HAP-1 (cell line): ENCODE measurements around the gene FARS2.

Experiments used
- DNase-seq, 2 experiments: peaks; one replicate each; pipeline ENCODE4 v3.0.0-alpha.2; 2016 to 2020; ENCODE audit warnings: low spot score in 2 of 2
- H3K27me3 ChIP-seq: fragments of 250-450 bp; sonication (Bioruptor Pico); 2 replicates; pipeline ENCODE4 v1.5.1; 2020; ENCODE audit warnings: low read depth, mild to moderate bottlenecking, moderate library complexity
- H3K36me3 ChIP-seq: fragments of 250-450 bp; sonication (Bioruptor Pico); replicated peaks from 2 replicates; pipeline ENCODE4 v1.5.1; 2020; ENCODE audit warnings: mild to moderate bottlenecking
- H3K4me1 ChIP-seq: fragments of 250-450 bp; sonication (Bioruptor Pico); 2 replicates; pipeline ENCODE4 v1.5.1; 2020; ENCODE audit warnings: mild to moderate bottlenecking
- H3K4me3 ChIP-seq: fragments of 250-450 bp; sonication (Bioruptor Pico); 2 replicates; pipeline ENCODE4 v1.5.1; 2020; ENCODE audit warnings: mild to moderate bottlenecking, moderate library complexity
- H3K9me3 ChIP-seq: fragments of 250-450 bp; sonication (Bioruptor Pico); 2 replicates; pipeline ENCODE4 v1.5.1; 2020; ENCODE audit warnings: mild to moderate bottlenecking, moderate library complexity
- in situ Hi-C: fragments of 300-500 bp; cut with MboI; formaldehyde crosslinking; loops from 3 replicates; pipeline ENCODE4 v1.14.3; 2020; ENCODE audit warnings: low sequenced_read_pairs, inconsistent platforms, mixed read lengths

The FARS2 gene

DNA sequence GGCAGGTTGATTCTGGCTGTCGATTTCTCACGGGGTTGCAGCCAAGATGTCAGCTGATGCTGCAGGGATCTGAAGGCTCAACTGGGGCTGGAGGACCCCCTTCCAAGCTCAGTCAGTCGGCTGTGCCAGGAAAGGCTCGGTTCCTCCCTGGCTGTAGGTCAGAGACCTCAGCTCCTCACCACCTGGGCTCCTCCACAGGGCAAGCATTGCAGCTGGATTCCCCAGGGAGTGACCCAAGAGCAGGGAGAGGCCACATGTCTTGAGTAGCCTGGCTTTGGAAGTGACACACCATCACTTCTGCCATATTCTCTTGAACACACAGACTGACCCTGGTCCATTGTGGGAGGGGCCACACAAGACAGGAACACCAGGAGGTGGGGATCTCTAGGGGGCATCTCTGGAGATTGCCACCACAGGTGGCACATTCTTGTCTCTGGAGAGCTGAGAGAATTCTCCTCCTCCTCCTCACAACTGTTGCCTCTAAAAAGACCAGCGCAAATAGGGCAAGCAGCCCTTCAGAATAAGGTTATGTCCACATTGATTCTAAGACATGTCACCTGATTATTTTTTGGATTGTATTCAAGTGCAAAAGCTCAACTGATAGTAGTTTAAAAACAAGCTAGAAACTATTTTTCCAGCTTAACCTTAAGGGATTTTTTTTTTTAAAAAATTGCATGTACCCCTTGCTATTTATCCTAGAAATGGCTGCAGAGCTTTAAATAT, 474.9 kb downstream of the FARS2 start:
- no peak overlapping the region for H3K4me3 ChIP-seq
- H3K27me3 ChIP-seq = no peaks in the 10 kb centered on the region
- H3K36me3 ChIP-seq = no peaks in the 10 kb centered on the region
- H3K4me1 ChIP-seq = no peaks in the 10 kb centered on the region
- no peak for DNase-seq
- in situ Hi-C loops = no loop called here
- H3K9me3 ChIP-seq = no peaks in the 10 kb centered on the region

DNA sequence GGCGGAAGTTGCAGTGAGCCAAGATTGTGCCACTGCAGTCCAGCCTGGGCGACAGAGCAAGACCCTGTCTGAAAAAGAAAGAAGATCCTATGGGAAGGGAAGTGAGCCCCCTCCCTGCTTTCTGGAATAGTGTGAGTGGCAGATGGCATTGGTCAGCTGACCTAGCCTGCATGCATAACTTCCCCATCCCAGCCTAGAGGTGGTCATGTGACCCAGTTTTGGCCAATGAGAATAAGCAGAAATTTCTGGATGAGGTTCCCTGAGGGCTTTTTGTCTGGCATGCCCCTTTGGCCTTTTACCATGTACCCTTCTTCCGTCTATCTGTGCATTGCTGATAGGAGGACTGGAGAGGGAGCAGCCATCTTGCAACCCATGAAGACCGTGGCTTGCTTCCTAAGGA, 476.1 kb downstream of the FARS2 start:
- DNase-seq = no peak

DNA sequence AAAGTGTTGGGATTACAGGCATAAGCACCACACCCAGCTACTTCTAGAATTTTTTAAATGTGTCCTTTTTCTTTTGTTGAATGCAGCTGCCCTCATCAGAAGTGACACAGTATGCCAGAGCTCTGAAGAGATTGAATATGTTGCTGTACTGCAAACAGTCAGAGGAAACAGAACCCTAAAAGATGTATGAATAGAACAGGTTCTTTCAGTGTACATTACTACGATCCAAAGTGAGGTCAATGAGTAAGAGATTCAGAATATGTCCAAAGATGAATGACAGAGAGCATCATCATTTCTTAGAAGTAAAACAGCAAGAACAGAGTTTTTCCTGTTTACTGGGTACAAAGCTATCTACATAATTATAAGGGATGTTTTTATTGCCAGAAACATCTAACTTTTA, 476.9 kb downstream of the FARS2 start:
- no peaks in the 10 kb centered on the region for H3K9me3 ChIP-seq
- in situ Hi-C loops = no loop called here
- no peak for DNase-seq
- H3K4me1 ChIP-seq = no peaks in the 10 kb centered on the region
- no peaks in the 10 kb centered on the region for H3K36me3 ChIP-seq
- no peak overlapping the region for H3K4me3 ChIP-seq
- no peaks in the 10 kb centered on the region for H3K27me3 ChIP-seq

More for the DNA sequence above, 476.1 kb downstream of the FARS2 start:
- Histone ChIP-seq H3K36me3 (no peaks in the 10 kb centered on the region), H3K27me3 (no peaks in the 10 kb centered on the region), H3K9me3 (no peaks in the 10 kb centered on the region), H3K4me3 (no peak overlapping the region), H3K4me1 (no peaks in the 10 kb centered on the region)
- in situ Hi-C loops = no loop called here

DNA sequence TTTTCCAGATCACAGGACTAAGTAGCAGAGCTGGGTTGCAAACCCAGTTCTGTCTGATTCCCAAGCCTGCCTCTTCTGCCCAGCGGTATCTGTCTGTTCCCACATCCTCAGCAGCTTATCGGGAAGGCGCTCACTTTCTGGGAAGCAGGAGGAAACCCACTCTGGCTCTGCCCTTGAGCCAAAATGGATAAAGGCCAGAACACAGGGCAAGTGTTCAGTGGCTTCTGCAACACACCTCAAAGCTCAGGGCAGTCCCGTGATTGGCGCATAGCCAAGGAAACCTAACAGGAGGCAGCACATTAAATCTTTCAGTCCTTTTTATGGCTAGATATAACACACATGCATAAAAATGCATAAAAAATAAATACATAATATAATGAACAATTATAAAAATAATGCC, 483.2 kb downstream of the FARS2 start:
- in situ Hi-C loops = no loop called here
- H3K36me3 ChIP-seq = no peaks in the 10 kb centered on the region
- no peaks in the 10 kb centered on the region for H3K27me3 ChIP-seq
- H3K4me1 ChIP-seq = no peaks in the 10 kb centered on the region
- no peak overlapping the region for H3K4me3 ChIP-seq
- no peaks in the 10 kb centered on the region for H3K9me3 ChIP-seq
- DNase-seq = no peak

DNA sequence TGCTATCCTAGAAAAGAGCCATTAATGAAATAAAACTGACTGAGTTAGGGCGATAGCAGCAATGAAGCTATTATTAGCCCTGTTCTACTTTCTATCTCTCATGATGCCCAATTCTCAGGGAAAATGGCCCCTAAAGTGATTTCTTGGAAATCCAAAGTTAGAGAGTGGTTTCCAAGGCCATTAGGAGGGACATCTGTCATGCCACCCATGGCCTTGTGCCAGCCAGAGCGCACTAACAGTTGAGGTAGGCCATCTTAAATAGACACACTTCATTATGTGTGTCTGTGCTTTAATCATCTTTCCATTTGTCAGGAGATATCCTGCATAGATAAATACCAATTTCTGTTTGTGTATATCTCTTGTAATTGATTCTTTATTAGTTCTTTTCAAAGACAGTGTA, 483.8 kb downstream of the FARS2 start:
- H3K36me3 ChIP-seq = no peaks in the 10 kb centered on the region
- in situ Hi-C loops = no loop called here
- H3K4me3 ChIP-seq = no peak overlapping the region
- H3K4me1 ChIP-seq = no peaks in the 10 kb centered on the region
- no peak for DNase-seq
- no peaks in the 10 kb centered on the region for H3K27me3 ChIP-seq
- H3K9me3 ChIP-seq = no peaks in the 10 kb centered on the region

DNA sequence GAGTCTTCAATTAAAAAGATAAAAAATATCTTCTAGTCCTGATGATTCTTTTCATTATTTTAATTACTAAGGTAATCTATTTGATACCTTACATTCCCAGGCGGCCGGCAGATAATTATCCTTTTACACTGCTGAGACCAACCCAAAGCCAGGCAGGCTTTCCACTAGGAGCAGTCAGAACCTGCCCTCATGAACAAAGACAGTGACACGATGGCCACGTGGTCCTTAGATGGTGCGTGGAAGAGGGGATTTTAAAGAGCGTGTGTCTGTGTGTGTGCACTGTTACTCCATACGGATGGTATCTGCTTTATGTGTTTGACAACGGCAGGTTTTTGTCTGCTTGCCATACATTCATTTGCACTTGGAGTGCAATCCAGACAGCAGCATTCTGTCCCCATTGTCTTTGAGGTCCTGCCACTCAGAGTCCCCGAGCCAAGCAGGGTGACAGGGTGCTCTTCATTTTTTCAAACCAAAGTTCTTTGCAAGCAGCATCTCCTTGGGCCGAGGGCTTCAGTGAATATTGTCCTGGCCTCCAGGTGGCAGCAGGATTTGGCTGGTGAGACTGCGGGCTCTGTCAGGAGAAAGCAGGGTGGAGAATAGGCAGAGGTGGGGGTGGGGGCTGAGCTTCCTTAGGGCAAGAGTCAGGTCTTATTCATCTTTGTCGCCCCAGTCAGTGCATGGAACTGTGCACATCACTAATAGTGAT, 484.9 kb downstream of the FARS2 start:
- in situ Hi-C loops = no loop called here

DNA sequence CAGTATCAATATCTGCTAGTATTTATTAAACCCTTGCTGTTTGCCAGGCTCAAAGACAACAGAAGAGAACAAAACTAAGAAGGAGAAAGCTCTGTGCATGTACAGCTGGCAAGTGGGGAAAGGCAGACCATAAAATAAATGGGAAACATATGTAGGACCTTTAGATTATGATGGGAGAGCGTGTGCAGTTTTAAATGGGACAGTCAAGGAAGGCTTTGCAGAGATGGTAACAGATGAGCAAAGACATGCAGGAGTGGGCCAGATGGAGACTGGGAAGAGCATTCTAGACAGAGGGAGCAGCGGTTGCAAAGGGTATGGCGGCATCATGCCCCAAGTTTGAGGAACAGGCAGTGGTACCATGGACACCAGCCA, 485.4 kb downstream of the FARS2 start:
- Histone ChIP-seq H3K9me3 (no peaks in the 10 kb centered on the region), H3K4me1 (peaks cover 1% of the 10 kb centered on the region; the same call in 1 of the 2 replicates), H3K27me3 (no peaks in the 10 kb centered on the region), H3K36me3 (no peaks in the 10 kb centered on the region), H3K4me3 (no peak overlapping the region)
- DNase-seq = no peak
- in situ Hi-C loops = no loop called here

More for the DNA sequence above, 484.9 kb downstream of the FARS2 start:
- no peaks in the 10 kb centered on the region for H3K9me3 ChIP-seq
- H3K4me1 ChIP-seq = no peaks in the 10 kb centered on the region
- no peaks in the 10 kb centered on the region for H3K27me3 ChIP-seq
- H3K36me3 ChIP-seq = no peaks in the 10 kb centered on the region
- no peak overlapping the region for H3K4me3 ChIP-seq
- peak in 1 of 2 experiments; percentile 30 for DNase-seq

DNA sequence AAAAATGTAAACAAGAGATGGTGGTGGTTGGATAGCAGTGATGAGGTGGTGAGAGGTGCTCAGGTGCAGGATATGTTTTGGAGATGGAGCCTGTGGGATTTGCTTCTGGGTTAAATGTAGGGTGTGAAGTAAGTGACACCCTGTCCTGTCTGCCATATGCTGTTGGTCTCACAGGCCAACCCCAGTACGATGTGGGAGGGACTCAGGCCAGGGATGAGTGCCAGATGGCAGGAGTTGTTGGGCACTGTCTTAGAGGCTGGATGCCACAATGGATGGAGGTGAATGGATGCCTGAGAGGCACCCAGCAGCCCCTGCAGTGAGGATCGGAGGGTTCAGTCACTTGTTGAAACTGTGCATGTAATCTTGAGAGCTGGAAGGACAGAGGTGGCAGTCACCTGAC, 486.1 kb downstream of the FARS2 start:
- Histone ChIP-seq H3K4me3 (no peak overlapping the region), H3K4me1 (peaks cover 6% of the 10 kb centered on the region), H3K27me3 (no peaks in the 10 kb centered on the region), H3K9me3 (no peaks in the 10 kb centered on the region), H3K36me3 (no peaks in the 10 kb centered on the region)
- in situ Hi-C loops = no loop called here
- no peak for DNase-seq

DNA sequence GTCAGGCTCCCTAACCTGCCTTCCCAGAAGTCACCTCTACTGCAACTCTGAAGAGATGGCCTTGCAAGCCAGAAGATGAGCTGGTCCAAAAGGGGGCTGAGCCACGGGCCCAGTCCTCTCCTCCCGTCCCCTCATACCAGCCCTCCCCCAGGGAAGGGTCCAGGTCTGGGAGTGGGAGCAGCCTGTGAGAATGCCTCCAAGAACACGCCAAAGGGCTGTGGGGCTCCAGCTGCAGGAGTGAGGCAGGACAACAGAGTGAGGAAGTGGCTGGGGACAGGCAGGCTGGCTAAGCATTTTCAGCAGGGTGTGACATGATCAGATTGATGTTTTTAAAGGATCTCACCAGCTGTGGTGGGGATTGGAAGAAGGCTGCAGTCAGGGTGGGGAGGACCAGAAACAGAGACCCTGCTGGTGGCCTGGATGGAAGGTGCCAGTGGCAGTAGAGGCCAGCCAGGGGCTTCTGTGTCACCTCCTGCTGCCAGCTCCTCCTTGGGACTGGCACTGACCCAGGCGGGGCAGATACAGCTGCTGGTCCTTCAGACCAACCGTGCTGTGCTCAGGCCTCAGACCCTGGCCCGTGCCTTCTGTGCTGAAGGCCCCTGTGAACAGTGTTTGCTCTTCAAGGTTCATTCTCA, 487.8 kb downstream of the FARS2 start:
- peaks cover 6% of the 10 kb centered on the region for H3K4me1 ChIP-seq
- in situ Hi-C loops = no loop called here

DNA sequence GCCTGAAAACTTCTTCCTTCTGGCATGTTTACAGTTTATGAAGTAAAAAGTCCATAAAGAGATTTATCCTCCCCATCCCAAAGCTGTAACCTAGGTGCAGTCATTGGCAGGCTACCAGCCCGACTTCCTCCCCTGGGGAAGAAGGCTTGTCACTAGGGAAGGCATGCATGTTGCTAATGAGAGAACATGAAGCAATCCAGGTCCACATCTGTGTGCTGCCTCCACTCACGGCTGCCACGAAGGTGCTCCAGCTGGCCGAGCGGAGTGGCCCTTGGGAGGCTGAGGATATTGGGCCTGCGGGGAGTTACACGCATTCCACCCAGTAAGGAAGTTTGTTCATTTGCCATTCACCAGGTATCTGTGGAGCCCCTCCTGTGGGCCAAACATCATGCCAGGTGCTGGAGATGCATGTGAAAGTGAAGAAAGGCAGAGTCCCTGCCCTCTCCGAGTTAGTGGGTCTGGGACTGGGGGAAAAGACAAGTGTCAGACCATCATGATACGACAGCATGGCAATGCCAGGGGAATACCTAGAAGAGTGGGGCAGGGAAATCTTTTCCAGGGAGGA, 488.4 kb downstream of the FARS2 start:
- Histone ChIP-seq H3K4me1 (peaks cover 6% of the 10 kb centered on the region), H3K36me3 (no peaks in the 10 kb centered on the region), H3K27me3 (no peaks in the 10 kb centered on the region), H3K9me3 (no peaks in the 10 kb centered on the region; the same call in 1 of the 2 replicates), H3K4me3 (no peak overlapping the region)
- in situ Hi-C loops = no loop called here
- no peak for DNase-seq

More for the DNA sequence above, 487.8 kb downstream of the FARS2 start:
- no peaks in the 10 kb centered on the region for H3K36me3 ChIP-seq
- no peak for DNase-seq
- no peak overlapping the region for H3K4me3 ChIP-seq
- no peaks in the 10 kb centered on the region for H3K27me3 ChIP-seq
- no peaks in the 10 kb centered on the region for H3K9me3 ChIP-seq

DNA sequence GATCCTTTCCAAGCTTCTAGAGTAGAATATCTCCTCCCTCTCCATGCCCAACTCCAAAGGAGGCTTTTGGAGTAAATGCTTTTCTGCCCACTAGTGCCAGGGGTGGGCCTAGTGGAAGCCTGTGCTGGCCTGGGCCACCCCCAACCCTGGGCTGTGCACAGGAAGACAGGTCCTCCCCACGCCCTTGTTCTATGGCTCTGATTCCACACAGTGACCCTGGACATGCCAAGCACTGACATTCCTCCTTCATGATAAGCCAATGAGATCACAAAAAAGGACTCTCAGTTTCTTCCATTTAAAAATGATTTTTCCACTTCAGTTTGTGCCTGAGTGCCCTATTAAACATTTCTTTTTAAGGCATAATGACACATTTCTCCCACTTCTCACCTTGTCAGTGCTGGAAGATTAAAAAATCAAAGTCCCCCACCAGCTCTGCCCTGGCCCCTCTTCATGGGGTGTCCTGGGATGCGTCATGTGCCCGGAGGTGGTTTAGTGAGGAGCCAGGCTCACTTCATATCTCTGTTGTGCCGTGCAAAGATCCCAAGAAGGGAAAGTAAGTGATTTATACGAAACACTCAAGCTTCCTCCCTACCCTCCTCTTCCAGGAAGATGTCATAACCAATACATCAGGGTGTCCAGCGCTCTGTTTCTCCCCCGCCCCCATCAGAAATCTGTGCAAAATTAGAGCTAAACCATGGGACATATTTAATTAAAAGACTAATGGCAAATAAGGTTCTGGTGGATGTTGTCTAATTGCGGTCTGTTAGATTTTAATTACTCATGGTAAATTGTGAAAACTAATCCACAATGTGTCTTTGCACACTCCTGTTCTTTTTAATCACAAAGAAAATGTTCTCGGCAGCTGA, 490.4 kb downstream of the FARS2 start:
- H3K4me3 ChIP-seq = no peak overlapping the region
- H3K4me1 ChIP-seq = peaks cover 6% of the 10 kb centered on the region
- H3K27me3 ChIP-seq = no peaks in the 10 kb centered on the region
- in situ Hi-C loops = no loop called here
- H3K9me3 ChIP-seq = no peaks in the 10 kb centered on the region; the same call in 1 of the 2 replicates
- no peak for DNase-seq
- no peaks in the 10 kb centered on the region for H3K36me3 ChIP-seq

DNA sequence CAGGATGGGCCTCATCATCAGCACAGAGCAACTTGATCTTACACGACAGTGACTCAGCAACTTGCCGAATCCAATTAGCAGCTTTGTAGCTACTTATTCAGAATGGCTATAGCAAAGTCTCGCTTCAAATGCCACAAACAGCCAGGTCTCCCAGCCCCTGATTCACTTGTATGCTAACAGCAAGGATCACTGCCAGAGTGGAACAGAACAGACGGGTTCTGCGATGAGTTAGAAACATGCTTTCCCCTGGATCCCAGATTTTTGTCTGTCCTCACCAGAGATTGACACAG, 491.0 kb downstream of the FARS2 start:
- in situ Hi-C loops = no loop called here
- DNase-seq = peak; percentile 4 to 36

DNA sequence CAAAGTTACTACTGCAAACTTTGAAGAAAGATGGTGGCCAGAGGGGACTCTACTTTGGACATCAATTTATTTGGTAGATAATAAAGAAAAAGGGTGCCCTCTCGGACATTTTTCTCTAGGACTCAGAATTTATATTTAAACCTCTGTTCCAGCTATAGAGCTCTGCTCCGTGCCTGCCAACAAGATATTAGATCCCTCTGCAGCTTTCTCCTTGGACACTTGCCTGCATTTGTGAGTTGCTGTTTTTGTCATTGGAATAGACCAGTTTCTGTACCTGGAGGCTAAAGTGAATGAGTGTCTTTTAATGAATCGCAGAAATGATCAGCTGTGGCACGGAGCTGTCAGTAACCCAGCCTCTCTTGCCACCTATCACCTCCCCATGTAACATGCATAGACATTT, 491.9 kb downstream of the FARS2 start:
- Histone ChIP-seq H3K4me3 (no peak overlapping the region), H3K9me3 (no peaks in the 10 kb centered on the region; the same call in 1 of the 2 replicates), H3K27me3 (no peaks in the 10 kb centered on the region), H3K36me3 (no peaks in the 10 kb centered on the region), H3K4me1 (peaks cover 6% of the 10 kb centered on the region)
- no peak for DNase-seq
- in situ Hi-C loops = no loop called here

More for the DNA sequence above, 491.0 kb downstream of the FARS2 start:
- Histone ChIP-seq H3K27me3 (no peaks in the 10 kb centered on the region), H3K36me3 (no peaks in the 10 kb centered on the region), H3K4me3 (no peak overlapping the region), H3K9me3 (no peaks in the 10 kb centered on the region; the same call in 1 of the 2 replicates), H3K4me1 (peaks cover 6% of the 10 kb centered on the region)
